ENCODE data around the gene ATP8B2. TPM values are rescaled to one million over a fixed set of nuclear protein-coding genes. Genes with fewer than 3 reads are reported as not detected.
"Not testable (repeated sequence)": the region's sequence is repeated elsewhere in the genome, so short reads cannot be mapped to it uniquely, and the experiment has no call there.

Gene ATP8B2
- total RNA-seq, 1 donor from 2014 or later = 49.4 TPM

- DNase-seq; H3K36me3 Mint-ChIP-seq (ENCODE audit: low read depth); H3K4me3 Mint-ChIP-seq; intact Hi-C loops (cut with micrococcal nuclease); H3K27ac Mint-ChIP-seq; H3K27me3 Mint-ChIP-seq; H3K4me1 Mint-ChIP-seq; H3K9me3 Mint-ChIP-seq: not testable (repeated sequence)
These were observed 12.9 kb upstream of the ATP8B2 start for GRCh38 chr1:154312229-154313065.

- no peak overlapping the region for H3K27ac Mint-ChIP-seq
- no peak for DNase-seq
- no peak overlapping the region for H3K4me3 Mint-ChIP-seq
- H3K9me3 Mint-ChIP-seq = peaks cover 8% of the 10 kb centered on the region
- peaks cover 7% of the 10 kb centered on the region for H3K27me3 Mint-ChIP-seq
- peaks cover 1% of the 10 kb centered on the region for H3K36me3 Mint-ChIP-seq (ENCODE audit: low read depth)
- peaks cover 4% of the 10 kb centered on the region for H3K4me1 Mint-ChIP-seq
- intact Hi-C loops (cut with micrococcal nuclease) = no loop called here
These were observed 12.3 kb upstream of the ATP8B2 start for GRCh38 chr1:154313066-154313356.

GRCh38 chr1:154314226-154314625 lies 11.1 kb upstream of the ATP8B2 start:
- DNase-seq; intact Hi-C loops (cut with micrococcal nuclease); H3K4me1 Mint-ChIP-seq; H3K36me3 Mint-ChIP-seq (ENCODE audit: low read depth); H3K4me3 Mint-ChIP-seq; H3K27ac Mint-ChIP-seq: not testable (repeated sequence)
- Mint-ChIP-seq H3K27me3 (peaks cover 11% of the 10 kb centered on the region), H3K9me3 (peaks cover 12% of the 10 kb centered on the region)

GRCh38 chr1:154316704-154317103 lies 8.6 kb upstream of the ATP8B2 start:
- intact Hi-C loops (cut with micrococcal nuclease) = no loop called here
- Mint-ChIP-seq H3K9me3 (peaks cover 12% of the 10 kb centered on the region), H3K4me1 (no peaks in the 10 kb centered on the region), H3K27ac (no peak overlapping the region), H3K36me3 (ENCODE audit: low read depth) (no peaks in the 10 kb centered on the region), H3K4me3 (no peak overlapping the region), H3K27me3 (peaks cover 16% of the 10 kb centered on the region)
- no peak for DNase-seq

- intact Hi-C loops (cut with micrococcal nuclease) = no loop called here
- Mint-ChIP-seq H3K27me3 (peaks cover 27% of the 10 kb centered on the region), H3K9me3 (peaks cover 12% of the 10 kb centered on the region), H3K27ac (no peak overlapping the region), H3K4me3 (no peak overlapping the region), H3K4me1 (no peaks in the 10 kb centered on the region), H3K36me3 (ENCODE audit: low read depth) (no peaks in the 10 kb centered on the region)
- no peak for DNase-seq
These were observed 6.9 kb upstream of the ATP8B2 start for GRCh38 chr1:154318386-154318785.

DNA sequence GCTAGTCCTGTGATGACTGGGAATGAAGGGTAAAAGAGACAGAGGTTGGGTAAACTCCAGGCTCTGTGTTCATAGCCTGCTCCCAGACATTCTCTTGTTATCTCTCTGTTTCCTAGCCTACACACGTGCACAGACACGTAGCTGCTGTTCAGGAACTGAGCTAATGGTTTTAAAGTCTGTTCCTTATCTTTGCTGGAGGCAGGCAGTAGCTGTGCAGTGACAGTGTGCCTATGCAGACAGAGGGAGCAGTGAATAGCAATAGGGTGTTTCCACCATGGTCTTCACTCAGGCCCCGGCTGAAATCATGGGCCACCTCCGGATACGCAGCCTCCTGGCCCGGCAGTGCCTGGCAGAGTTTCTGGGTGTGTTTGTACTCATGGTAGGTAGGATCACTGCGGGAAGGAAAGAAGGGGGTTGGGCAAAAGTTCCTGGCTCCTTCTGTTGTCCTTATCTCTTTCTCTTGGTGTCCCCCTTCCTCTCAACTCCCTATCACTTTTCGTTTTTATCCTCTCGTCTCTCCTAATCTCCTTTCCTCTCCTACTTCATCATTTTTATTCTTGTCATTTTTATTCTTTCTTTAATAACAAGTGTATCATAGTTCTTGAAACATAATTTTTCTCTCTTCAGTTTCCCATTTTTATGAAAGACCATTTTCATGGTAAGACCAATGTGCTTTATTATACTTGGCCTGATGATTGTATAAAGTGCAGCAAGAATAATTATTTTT lies 4.3 kb upstream of the ATP8B2 start, which contains the start of gene AQP10:
Gene AQP10, plus strand, starts transcription at position 212 of the 727 bp plus-strand sequence. Its CDS starts 63 bp downstream, at position 275.
- Mint-ChIP-seq H3K36me3 (ENCODE audit: low read depth) (no peaks in the 10 kb centered on the region), H3K4me3 (no peak within 1 kb of the TSS), H3K4me1 (peaks cover 6% of the 10 kb centered on the region), H3K9me3 (peaks cover 12% of the 10 kb centered on the region), H3K27me3 (peaks cover 32% of the 10 kb centered on the region), H3K27ac (no peak within 1 kb of the TSS)
- intact Hi-C loops (cut with micrococcal nuclease) = no loop called here
- no peak for DNase-seq

- H3K9me3 Mint-ChIP-seq = peaks cover 12% of the 10 kb centered on the region
- intact Hi-C loops (cut with micrococcal nuclease); DNase-seq; H3K4me1 Mint-ChIP-seq; H3K36me3 Mint-ChIP-seq (ENCODE audit: low read depth); H3K4me3 Mint-ChIP-seq; H3K27ac Mint-ChIP-seq: not testable (repeated sequence)
- peaks cover 32% of the 10 kb centered on the region for H3K27me3 Mint-ChIP-seq
These were observed 3.8 kb upstream of the ATP8B2 start for GRCh38 chr1:154321609-154321934.

DNA sequence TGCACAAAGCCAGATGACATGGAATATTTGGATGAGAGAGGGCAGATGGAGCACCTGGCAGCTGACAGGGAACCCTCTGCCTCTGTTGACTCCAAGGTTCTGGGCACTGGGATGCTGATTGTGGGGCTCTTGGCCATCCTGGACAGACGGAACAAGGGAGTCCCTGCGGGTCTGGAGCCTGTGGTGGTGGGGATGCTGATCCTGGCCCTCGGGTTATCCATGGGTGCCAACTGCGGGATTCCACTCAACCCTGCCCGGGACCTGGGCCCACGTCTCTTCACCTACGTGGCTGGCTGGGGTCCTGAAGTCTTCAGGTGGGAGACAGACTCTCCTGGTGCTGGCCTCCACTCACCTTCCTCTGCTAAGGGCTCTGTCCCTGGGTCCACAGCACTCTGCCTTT lies 1.8 kb upstream of the ATP8B2 start:
- H3K36me3 Mint-ChIP-seq (ENCODE audit: low read depth) = no peaks in the 10 kb centered on the region
- intact Hi-C loops (cut with micrococcal nuclease) = no loop called here
- peaks cover 23% of the 10 kb centered on the region for H3K4me1 Mint-ChIP-seq
- H3K4me3 Mint-ChIP-seq = no peak overlapping the region
- H3K9me3 Mint-ChIP-seq = no peaks in the 10 kb centered on the region
- DNase-seq = peak; percentile 53
- no peak overlapping the region for H3K27ac Mint-ChIP-seq
- peaks cover 21% of the 10 kb centered on the region for H3K27me3 Mint-ChIP-seq

DNA sequence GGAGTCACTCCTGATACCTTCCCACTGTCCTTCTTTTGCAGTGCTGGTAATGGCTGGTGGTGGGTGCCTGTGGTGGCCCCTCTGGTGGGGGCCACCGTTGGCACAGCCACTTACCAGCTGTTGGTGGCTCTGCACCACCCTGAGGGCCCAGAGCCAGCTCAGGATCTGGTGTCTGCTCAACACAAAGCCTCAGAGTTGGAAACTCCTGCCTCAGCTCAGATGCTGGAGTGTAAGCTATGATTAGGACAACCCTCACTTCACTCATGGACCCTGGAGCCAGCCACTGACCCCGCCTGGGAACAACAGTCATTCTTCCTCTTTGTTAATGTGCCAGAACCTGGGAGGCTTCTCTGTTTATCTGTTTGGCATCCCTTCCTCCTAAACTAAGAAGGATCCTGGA lies 1.1 kb upstream of the ATP8B2 start:
- H3K4me1 Mint-ChIP-seq = peaks cover 27% of the 10 kb centered on the region
- H3K4me3 Mint-ChIP-seq = peak overlapping the region; percentile 98
- H3K27ac Mint-ChIP-seq = no peak overlapping the region
- DNase-seq = no peak
- H3K36me3 Mint-ChIP-seq (ENCODE audit: low read depth) = no peaks in the 10 kb centered on the region
- intact Hi-C loops (cut with micrococcal nuclease) = loop anchor here (2.0 kb wide), 1 partner anchor 83 kb away; no protein-coding TSS in a partner anchor
- H3K27me3 Mint-ChIP-seq = peaks cover 21% of the 10 kb centered on the region
- H3K9me3 Mint-ChIP-seq = no peaks in the 10 kb centered on the region

DNA sequence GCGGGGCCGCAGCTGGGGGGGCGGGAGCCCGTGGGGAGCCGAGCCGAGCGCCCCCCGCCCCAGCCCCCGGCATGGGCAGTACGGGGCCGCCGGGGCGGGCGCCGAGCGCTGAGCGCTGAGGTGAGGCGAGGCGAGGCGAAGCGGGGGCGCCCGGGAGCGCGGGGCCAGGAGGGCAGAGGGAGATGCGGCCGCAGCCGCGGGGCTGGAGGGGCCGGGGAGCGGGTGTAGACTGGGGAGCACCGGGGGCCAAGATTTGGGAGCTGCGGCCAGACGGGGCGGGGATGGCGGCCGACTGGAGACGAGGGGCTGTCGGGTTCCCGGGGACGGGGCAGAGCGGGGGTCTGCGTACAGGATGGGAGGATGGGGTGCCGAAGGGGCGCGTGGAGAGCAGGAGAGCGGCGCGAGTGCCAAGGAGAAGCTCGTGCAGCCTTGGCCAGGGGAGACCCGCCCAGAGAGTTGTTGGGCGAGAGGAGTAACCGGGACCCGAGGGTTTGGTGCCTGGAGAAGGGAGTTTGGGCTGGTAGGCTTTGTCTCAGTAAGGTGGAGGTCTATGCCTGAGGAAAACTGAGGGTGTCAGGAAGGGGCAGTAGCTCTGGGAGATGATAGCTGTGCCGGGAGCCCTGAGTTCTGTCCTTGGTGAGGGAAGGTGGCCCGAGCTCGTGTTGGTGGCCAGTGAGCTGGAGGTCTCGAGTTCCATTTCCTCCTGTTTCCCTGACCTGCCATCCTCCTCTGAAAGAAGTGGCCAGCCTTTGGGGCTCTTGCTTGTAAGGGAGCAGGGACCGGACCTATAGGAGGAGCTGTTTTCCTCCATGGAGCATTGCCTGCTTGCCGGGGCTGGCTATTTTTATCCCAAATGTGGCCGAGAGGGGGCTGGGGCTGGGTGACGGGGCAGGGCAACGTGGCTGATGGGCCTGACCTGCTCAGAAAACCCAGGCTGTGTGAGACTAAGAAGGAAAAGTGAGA lies 539 bp downstream of the ATP8B2 start:
- peak overlapping the region; percentile 98 for H3K4me3 Mint-ChIP-seq

DNA sequence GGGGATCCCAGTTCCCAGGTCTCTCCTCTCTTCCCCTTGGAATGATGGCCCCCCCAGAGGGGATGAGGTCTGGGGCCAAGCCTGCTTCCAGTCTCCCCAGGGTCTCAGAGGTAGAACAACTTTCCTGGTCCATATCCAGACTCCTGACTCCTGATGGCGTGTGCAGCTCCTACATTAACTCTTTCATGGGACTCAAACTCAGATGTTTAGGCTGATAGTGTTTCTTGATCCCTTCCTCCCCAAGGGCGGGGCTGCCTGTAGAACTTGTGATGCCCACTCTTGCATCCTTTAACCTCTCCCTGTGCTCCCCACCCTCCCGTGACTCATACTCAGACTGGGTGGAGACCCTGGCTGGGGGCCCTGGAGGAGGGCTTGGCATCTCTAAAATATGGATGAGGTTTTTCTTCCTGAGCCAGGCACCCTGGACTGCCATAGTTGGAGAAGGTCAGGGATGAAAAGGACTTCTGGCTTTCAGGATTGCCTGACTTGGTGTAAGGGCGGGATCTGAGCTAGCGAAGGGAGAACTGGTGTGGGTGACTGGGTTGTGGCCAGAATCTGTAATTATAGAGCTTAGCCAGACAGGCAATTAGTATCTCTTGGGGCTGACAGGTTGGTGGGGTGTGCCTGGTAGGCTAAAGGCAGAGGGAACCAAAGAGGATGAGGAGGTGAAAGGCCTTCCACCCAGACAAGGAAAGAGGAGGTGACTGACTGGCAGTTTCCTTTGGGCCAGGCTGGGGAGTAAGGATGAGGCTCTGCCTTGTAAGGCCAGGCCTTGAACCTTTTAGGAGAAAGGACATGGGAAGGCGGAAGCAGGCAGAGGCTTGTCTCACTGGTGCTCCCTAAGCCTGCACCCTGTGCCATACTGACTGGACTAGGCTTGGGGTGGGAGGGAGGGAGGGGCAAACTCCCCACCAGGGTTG lies 1.5 kb downstream of the ATP8B2 start:
- intact Hi-C loops (cut with micrococcal nuclease) = loop anchor here (1.0 to 2.0 kb wide), 4 partner anchors 8 to 144 kb away; no protein-coding TSS in a partner anchor
- DNase-seq = peak; percentile 71
- Mint-ChIP-seq H3K4me1 (peaks cover 48% of the 10 kb centered on the region), H3K4me3 (peak overlapping the region; percentile 98), H3K27ac (peak overlapping the region; percentile 92), H3K36me3 (ENCODE audit: low read depth) (peaks cover 17% of the 10 kb centered on the region), H3K27me3 (peaks cover 15% of the 10 kb centered on the region), H3K9me3 (no peaks in the 10 kb centered on the region)

More for the DNA sequence above, 539 bp downstream of the ATP8B2 start:
- Mint-ChIP-seq H3K4me1 (peaks cover 43% of the 10 kb centered on the region), H3K27ac (peak overlapping the region; percentile 92), H3K36me3 (ENCODE audit: low read depth) (peaks cover 9% of the 10 kb centered on the region), H3K27me3 (peaks cover 21% of the 10 kb centered on the region), H3K9me3 (no peaks in the 10 kb centered on the region)
- intact Hi-C loops (cut with micrococcal nuclease) = loop anchor here (1.0 to 2.0 kb wide), 5 partner anchors 9 to 143 kb away; no protein-coding TSS in a partner anchor
- peak; percentile 82 for DNase-seq

GRCh38 chr1:154327466-154328317 lies 2.4 kb downstream of the ATP8B2 start:
- Mint-ChIP-seq H3K27ac (peak overlapping the region; percentile 79), H3K27me3 (peaks cover 8% of the 10 kb centered on the region), H3K9me3 (no peaks in the 10 kb centered on the region), H3K36me3 (ENCODE audit: low read depth) (peaks cover 26% of the 10 kb centered on the region), H3K4me3 (peak overlapping the region; percentile 86), H3K4me1 (peaks cover 54% of the 10 kb centered on the region)
- intact Hi-C loops (cut with micrococcal nuclease) = loop anchor here (2.0 kb wide), 2 partner anchors 15 to 145 kb away; no protein-coding TSS in a partner anchor
- peak; percentile 75 for DNase-seq

All from activated CD4-positive, alpha-beta T cell treated with anti-CD3 and anti-CD28 coated beads, Interleukin-2, amount 10 ng/mL, durations not matched to agents 24 days and 14 days (primary cell).